ENCODE results near the gene SAMD10.

DNA sequence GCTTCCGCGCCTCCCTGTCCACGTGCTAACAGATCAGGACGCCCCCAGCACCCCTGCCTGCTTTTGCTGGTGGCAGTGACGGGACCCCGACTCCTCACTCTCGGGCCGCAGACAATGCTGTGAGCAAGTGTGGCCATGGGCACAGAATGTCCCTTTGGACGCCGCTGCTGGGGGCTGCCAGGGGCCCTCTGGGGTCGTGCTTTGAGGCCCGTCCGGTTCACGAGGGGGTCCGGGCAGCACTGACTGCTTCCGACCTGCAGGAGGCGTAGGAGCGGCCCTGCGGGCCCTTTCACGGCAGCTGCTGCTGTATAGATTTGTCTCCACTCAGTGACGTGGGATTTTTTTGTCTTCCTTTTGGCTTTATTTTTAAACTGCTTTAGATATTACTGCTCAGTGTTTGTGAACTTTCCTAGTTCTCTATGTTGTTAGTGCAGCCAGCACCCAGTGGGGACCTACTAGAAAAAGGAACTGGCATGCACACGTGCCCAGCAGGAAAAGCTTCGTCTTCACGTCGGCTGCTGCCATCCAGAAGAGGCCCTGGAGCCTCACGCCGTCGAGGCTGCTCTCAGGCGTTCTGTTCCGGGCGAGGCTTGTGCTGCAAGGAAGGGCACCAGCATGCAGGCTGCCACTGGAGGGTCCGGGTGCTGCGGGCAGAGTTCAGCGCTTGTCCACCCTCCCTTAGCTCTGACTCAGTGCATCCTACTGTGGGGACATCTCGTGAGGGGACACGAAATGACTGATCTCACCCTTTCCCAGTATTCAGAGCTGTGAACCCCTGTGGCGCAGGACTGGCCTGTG lies 45.0 kb downstream of the SAMD10 start:
- TF ChIP-seq ZNF530 (tag by site-specific recombination; IDR thresholded peaks at IDR 0.05; ENCODE audit: low read depth) (no peak), CTCF (tag by site-specific recombination; IDR thresholded peaks at IDR 0.05) (no peak), ZNF677 (tag by site-specific recombination; IDR thresholded peaks at IDR 0.05) (no peak), ZNF660 (tag by site-specific recombination; IDR thresholded peaks at IDR 0.05) (no peak), ZNF350 (tag by site-specific recombination; IDR thresholded peaks at IDR 0.05) (no peak), ZNF449 (tag by site-specific recombination; IDR thresholded peaks at IDR 0.05) (no peak), ZNF302 (tag by site-specific recombination; IDR thresholded peaks at IDR 0.05; ENCODE audit: low read depth) (no peak), ZBTB11 (tag by site-specific recombination; conservative IDR thresholded peaks at IDR 0.05; ENCODE audit: low read depth) (no peak), ZBTB7A (tag by site-specific recombination; IDR thresholded peaks at IDR 0.05; ENCODE audit: low read depth) (no peak), REST (tag by site-specific recombination; IDR thresholded peaks at IDR 0.05) (no peak), ELK4 (IDR thresholded peaks at IDR 0.05; ENCODE audit: borderline replicate concordance, low read depth, low read length) (no peak), ZNF274 (IDR thresholded peaks at IDR 0.05; ENCODE audit: low read length) (no peak), ZNF274 (tag by site-specific recombination; IDR thresholded peaks at IDR 0.05; ENCODE audit: borderline replicate concordance) (no peak)
- TF ChIP-seq, protein P1, sequence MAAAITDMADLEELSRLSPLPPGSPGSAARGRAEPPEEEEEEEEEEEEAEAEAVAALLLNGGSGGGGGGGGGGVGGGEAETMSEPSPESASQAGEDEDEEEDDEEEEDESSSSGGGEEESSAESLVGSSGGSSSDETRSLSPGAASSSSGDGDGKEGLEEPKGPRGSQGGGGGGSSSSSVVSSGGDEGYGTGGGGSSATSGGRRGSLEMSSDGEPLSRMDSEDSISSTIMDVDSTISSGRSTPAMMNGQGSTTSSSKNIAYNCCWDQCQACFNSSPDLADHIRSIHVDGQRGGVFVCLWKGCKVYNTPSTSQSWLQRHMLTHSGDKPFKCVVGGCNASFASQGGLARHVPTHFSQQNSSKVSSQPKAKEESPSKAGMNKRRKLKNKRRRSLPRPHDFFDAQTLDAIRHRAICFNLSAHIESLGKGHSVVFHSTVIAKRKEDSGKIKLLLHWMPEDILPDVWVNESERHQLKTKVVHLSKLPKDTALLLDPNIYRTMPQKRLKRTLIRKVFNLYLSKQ (tag by site-specific recombination; IDR thresholded peaks at IDR 0.05; ENCODE audit: borderline replicate concordance): no peak
- TF ChIP-seq, protein P2, sequence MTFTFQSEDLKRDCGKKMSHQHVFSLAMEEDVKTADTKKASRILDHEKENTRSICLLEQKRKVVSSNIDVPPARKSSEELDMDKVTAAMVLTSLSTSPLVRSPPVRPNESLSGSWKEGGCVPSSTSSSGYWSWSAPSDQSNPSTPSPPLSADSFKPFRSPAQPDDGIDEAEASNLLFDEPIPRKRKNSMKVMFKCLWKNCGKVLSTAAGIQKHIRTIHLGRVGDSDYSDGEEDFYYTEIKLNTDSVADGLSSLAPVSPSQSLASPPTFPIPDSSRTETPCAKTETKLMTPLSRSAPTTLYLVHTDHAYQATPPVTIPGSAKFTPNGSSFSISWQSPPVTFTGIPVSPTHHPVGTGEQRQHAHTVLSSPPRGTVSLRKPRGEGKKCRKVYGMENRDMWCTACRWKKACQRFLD (tag by site-specific recombination; IDR thresholded peaks at IDR 0.05): no peak
